HG03045 (cell line): ENCODE measurements around the gene APCDD1.
"Not testable (repeated sequence)": the region's sequence is repeated elsewhere in the genome, so short reads cannot be mapped to it uniquely, and the experiment has no call there.

ENCODE experiments used
- ATAC-seq: cut with Tn5 transposase; IDR thresholded peaks from one replicate; pipeline ENCODE4 v1.9.1; 2021; ENCODE audit warnings: mild to moderate bottlenecking, moderate library complexity; ENCODE audit not compliant: unreplicated experiment

The APCDD1 gene

GRCh38 chr18:10460414-10461018, 6.1 kb downstream of the APCDD1 start:
- no peak for ATAC-seq

- ATAC-seq: no peak
Measured at GRCh38 chr18:10461989-10462388, 7.6 kb downstream of the APCDD1 start.

GRCh38 chr18:10462597-10462996, 8.2 kb downstream of the APCDD1 start:
- ATAC-seq: no peak

- no peak for ATAC-seq
Measured at GRCh38 chr18:10463096-10463495, 8.7 kb downstream of the APCDD1 start.

GRCh38 chr18:10463741-10464140, 9.3 kb downstream of the APCDD1 start:
- no peak for ATAC-seq

- ATAC-seq: not testable (repeated sequence)
Measured at GRCh38 chr18:10464161-10464648, 9.8 kb downstream of the APCDD1 start.

- ATAC-seq: no peak
Measured at GRCh38 chr18:10465174-10465939, 10.9 kb downstream of the APCDD1 start.

- ATAC-seq: no peak
Measured at GRCh38 chr18:10470429-10470828, 16.0 kb downstream of the APCDD1 start.

GRCh38 chr18:10471574-10471973, 17.1 kb downstream of the APCDD1 start:
- ATAC-seq: no peak

GRCh38 chr18:10473132-10473531, 18.7 kb downstream of the APCDD1 start:
- no peak for ATAC-seq

- no peak for ATAC-seq
Measured at GRCh38 chr18:10474309-10474708, 19.9 kb downstream of the APCDD1 start.

- ATAC-seq: no peak
Measured at GRCh38 chr18:10475276-10475653, 20.8 kb downstream of the APCDD1 start.

GRCh38 chr18:10475654-10476291, 21.3 kb downstream of the APCDD1 start:
- ATAC-seq: no peak

GRCh38 chr18:10476338-10476791, 21.9 kb downstream of the APCDD1 start:
- no peak for ATAC-seq

GRCh38 chr18:10477121-10477862, 22.9 kb downstream of the APCDD1 start:
- ATAC-seq: no peak

GRCh38 chr18:10477863-10478260, 23.4 kb downstream of the APCDD1 start:
- ATAC-seq: no peak

GRCh38 chr18:10481831-10482230, 27.4 kb downstream of the APCDD1 start:
- ATAC-seq: no peak

- ATAC-seq: peak; percentile 6
Measured at GRCh38 chr18:10482363-10482984, 28.0 kb downstream of the APCDD1 start.

GRCh38 chr18:10482985-10483949, 28.8 kb downstream of the APCDD1 start:
- ATAC-seq: peak; percentile 49

GRCh38 chr18:10485475-10485874, 31.0 kb downstream of the APCDD1 start:
- ATAC-seq: no peak
